HEK293T (cell line): ENCODE results near the gene EGFR.

ENCODE experiments used
- BHLHE40 ChIP-seq: fragments of 450-650 bp; IDR thresholded peaks from 2 replicates; pipeline ENCODE4 v1.6.1; 2016; ENCODE audit warnings: mild to moderate bottlenecking, moderate library complexity, borderline replicate concordance
- ELF4 ChIP-seq: fragments of 450-650 bp; IDR thresholded peaks from 2 replicates; pipeline ENCODE4 v1.6.1; 2017; ENCODE audit warnings: antibody characterized with exemption
- FOXA1 ChIP-seq: fragments of 450-650 bp; IDR thresholded peaks from 2 replicates; pipeline ENCODE4 v1.6.1; 2016; ENCODE audit warnings: mild to moderate bottlenecking
- FOXM1 ChIP-seq: fragments of 450-650 bp; IDR thresholded peaks from 2 replicates; pipeline ENCODE4 v1.6.1; 2017; ENCODE audit warnings: mild to moderate bottlenecking, borderline replicate concordance
- PKNOX1 ChIP-seq: fragments of 450-650 bp; IDR thresholded peaks from 2 replicates; pipeline ENCODE4 v1.6.1; 2016
- SP1 ChIP-seq: fragments of 450-650 bp; IDR thresholded peaks from 2 replicates; pipeline ENCODE4 v1.6.1; 2017
- SUZ12 ChIP-seq: fragments of 450-650 bp; IDR thresholded peaks from 2 replicates; pipeline ENCODE4 v1.6.1; 2016; ENCODE audit warnings: mild to moderate bottlenecking
- TARDBP ChIP-seq: fragments of 450-650 bp; IDR thresholded peaks from 2 replicates; pipeline ENCODE4 v1.6.1; 2016

GRCh38 chr7:55044791-55045190, 26.0 kb downstream of the EGFR start:
- no peak for TF ChIP-seq SUZ12
- no peak for TF ChIP-seq SP1
- no peak for TF ChIP-seq BHLHE40
- TF ChIP-seq TARDBP, result no peak
- TF ChIP-seq ELF4, result no peak
- TF ChIP-seq PKNOX1, result no peak
- no peak for TF ChIP-seq FOXA1
- no peak for TF ChIP-seq FOXM1
